22Rv1 (cell line): Measurements from ENCODE around the gene BEAN1.

Experiments used
- CTCF ChIP-seq: fragments of 450-650 bp; IDR thresholded peaks from 2 replicates; pipeline ENCODE4 v1.5.1; 2017; ENCODE audit warnings: mild to moderate bottlenecking
- ZFX ChIP-seq: fragments of 450-650 bp; IDR thresholded peaks from 2 replicates; pipeline ENCODE4 v1.6.1; 2017; ENCODE audit warnings: antibody characterized with exemption, borderline replicate concordance

DNA sequence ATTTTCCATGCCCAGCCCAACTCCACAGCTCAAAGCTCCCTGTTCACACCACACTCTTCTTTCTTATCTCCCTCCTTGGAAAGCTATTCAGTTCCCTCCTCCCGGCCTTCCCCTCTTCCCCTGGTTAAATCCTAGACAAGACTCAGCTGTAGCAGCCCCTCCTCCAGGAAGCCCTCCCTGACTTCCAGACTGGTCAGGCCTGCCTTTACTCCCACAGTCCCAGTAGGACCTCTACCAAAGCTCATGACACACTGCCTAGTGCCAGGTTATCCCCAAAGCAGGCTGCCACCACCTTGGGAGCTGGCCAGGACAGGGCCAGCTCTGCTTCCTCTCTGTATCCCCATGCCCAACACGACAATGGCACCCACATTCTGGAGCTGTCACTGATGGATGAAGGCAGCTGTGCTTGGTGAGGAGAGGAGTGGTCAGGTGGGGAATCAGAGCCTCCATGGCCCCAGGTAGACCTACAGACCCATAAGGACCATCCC, 50.0 kb downstream of the BEAN1 start:
- no peak for TF ChIP-seq CTCF
- TF ChIP-seq ZFX = no peak
